ENCODE measurements around the gene CCDC69.
"Not testable (repeated sequence)": the region's sequence is repeated elsewhere in the genome, so short reads cannot be mapped to it uniquely, and the experiment has no call there.

The CCDC69 gene

DNA sequence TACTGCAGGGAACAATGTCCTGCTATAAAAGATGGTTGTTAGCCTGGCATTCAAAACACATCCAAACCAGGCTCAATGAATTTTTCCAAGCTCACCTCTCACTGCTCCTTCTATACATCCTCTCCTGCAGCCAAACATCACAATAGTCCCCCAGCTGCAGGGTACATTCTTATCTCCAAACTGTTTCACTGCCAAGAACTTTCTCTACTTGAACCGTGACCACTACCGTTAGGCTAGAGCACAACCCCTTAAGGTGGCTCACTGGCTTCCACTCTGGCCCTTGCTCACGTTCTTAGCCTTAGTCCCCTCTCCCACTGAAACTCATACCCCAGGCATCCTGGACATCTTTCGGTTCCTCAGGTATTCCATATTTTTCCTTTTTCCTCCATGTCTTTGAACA is 37.4 kb downstream of the CCDC69 start:
- no peak for DNase-seq

- DNase-seq, result no peak
Measured at GRCh38 chr5:151186052-151186451, 37.8 kb downstream of the CCDC69 start.

- DNase-seq, result no peak
Measured at GRCh38 chr5:151184316-151185042, 39.4 kb downstream of the CCDC69 start.

DNA sequence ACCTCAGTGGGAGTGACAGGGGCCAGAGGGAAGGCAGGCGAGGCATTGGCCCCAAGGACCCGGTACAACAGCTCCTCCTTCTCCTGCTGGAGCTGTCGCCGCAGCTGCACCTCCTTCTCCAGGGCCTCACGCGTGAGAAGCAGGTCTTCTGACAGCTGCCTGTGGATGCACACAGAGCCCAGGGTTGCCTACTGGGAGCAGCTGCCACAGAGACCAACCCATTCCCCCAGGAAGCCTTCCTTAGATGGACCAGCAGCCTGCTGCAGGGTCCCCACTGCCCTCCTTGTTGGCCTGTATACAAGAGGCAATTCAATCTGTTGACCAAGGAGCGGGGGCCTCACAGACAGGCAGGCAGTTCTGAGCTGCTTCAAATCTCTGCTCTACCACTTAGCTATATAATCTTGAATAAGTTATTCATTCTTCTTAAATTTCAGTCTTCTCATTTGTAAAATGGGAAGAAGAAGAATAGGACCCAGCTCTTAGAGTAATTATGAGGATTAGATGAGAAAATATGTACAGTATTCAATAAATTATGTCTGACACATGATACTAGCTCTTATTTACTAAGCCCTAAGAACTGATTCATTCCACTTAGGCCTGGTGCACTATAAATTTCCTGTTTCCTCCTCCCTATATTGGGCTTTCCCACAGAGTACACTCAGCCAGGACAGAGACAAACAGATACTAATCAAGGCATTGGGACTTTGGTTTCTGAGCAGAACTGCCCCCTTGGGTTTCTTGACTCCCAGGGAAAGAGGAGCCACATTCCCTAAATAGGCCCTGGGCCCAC is 40.2 kb downstream of the CCDC69 start:
- no peak for DNase-seq

DNA sequence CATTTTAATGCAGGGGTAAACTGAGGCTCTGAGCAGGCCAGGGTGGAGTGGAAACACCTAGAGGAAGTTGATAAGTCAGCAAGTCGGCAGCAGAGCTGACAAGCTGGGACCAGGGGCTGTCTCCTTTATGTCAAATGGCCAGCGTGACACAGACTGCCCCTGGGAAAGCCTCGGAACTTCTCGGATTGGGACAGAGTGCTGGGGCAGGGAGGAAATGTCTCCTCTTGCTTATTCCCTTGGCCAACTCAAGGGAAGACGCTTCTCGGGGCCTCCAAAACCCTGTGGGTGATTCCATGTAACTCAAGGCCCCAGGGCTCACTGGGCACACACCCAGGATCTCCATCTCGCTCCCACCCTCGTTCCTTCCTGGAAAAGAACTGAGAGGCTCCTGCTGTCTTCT is 40.9 kb downstream of the CCDC69 start:
- DNase-seq, result no peak

GRCh38 chr5:151182524-151182900 is 41.4 kb downstream of the CCDC69 start:
- no peak for DNase-seq

- no peak for DNase-seq
Measured at GRCh38 chr5:151181818-151182523, 41.9 kb downstream of the CCDC69 start.

- DNase-seq, result no peak
Measured at GRCh38 chr5:151180291-151180690, 43.6 kb downstream of the CCDC69 start.

GRCh38 chr5:151179489-151179840 is 44.4 kb downstream of the CCDC69 start:
- no peak for DNase-seq

DNA sequence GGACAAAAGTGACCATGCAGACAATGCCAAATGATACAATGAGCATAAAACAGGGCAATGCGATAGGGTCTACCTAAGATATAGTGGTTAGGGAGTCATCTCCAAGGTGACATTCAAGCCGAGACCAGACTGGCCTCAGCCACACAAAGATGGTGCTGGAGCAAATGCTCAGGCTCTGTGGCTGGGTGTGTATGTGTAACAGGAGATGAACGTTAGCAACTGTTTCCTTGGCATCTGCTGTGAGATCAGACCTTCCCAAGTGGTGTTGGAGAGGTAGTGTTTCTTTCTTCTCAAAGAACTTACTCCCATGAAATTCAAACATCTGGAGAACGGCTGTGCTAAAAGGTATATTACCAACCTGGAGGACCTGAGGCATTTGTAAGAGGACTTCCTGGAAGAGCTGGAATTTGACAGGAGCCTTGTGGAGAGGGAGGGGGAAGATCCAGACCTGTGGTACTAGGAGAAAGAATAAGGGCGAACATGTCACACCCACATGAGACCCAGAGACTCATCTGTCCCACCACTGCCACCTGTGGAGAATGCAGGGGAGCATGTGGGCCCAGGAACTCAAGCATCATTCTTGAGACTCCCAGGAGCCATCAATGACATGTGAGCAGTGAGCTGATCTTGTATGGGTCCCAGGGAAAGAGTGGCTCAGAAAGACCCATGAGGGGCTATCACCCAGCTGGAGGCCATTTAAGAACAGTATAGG is 45.0 kb downstream of the CCDC69 start:
- no peak for DNase-seq

- no peak for DNase-seq
Measured at GRCh38 chr5:151178372-151178771, 45.5 kb downstream of the CCDC69 start.

GRCh38 chr5:151176268-151176667 is 47.6 kb downstream of the CCDC69 start:
- not testable (repeated sequence) for DNase-seq

GRCh38 chr5:151174612-151175101 is 49.2 kb downstream of the CCDC69 start:
- DNase-seq, result no peak

- no peak for DNase-seq
Measured at GRCh38 chr5:151173711-151174611, 49.9 kb downstream of the CCDC69 start.

DNA sequence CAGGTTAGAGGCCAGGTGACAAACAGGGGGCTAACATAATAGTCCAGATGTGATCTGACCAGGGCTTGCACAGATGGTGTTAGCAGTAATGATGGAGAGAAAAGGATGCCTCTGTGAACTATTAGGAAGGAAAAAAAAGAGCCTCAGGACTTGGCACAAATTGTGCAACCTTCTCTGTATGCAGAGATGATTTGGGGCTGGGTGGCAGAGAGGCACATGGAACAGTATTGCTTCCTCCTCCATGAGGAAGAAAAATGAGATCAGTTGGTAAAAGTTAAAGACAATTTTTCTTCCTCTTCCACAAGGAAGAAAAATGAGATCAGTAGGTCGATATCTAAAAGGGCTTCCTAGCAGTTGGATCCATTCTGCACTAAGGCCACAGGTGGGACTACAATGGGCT is 52.4 kb downstream of the CCDC69 start:
- no peak for DNase-seq

- no peak for DNase-seq
Measured at GRCh38 chr5:151168602-151169344, 55.1 kb downstream of the CCDC69 start.

GRCh38 chr5:151167022-151167421 is 56.9 kb downstream of the CCDC69 start:
- DNase-seq, result no peak

GRCh38 chr5:151164687-151165392 is 59.1 kb downstream of the CCDC69 start:
- peak; percentile 77 for DNase-seq

- DNase-seq, result no peak
Measured at GRCh38 chr5:151162776-151163175, 61.1 kb downstream of the CCDC69 start.

DNA sequence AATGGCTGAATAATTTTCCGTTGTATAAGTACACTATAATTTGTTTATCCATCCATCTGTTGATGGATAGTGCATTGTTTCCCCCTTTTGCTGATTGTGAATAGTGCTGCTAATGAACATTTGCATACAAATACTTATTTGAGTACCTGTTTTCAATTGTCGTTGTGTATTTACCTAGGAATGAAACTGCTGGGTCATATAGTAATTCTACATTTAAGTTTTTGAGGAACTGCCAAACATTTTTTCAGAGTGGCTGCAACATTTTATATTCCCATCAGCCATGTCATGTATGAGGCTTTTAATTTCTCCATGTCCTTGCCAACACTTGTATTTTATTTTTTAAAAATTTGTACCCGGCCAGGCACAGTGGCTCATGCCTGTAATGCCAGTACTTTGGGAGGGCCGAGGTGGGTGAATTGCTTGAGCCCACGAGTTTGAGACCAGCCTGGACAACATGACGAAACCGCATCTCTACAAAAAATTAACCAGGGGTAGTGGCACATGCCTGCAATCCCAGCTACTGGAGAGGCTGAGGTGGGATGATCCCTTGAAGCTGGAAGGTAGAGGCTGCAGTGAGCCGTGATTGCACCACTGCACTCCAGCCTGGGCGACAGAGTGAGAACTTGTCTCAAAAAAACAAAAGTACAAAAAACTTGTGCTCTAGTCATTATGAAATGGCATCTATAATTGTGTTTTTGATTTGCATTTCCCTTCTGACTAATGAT is 64.1 kb downstream of the CCDC69 start:
- DNase-seq, result no peak

All from effector CD4-positive, alpha-beta T cell (primary cell).